Ishikawa (cell line): ENCODE measurements around the gene PLA2G2D.

Experiments
- CEBPB ChIP-seq: IDR thresholded peaks from 2 replicates; pipeline ENCODE4 v1.6.1; 2012
- EGR1 ChIP-seq: IDR thresholded peaks from 2 replicates; pipeline ENCODE4 v1.6.1; 2012
- EP300 ChIP-seq: IDR thresholded peaks from 2 replicates; pipeline ENCODE4 v1.6.1; 2012; ENCODE audit warnings: borderline replicate concordance
- FOXM1 ChIP-seq: IDR thresholded peaks from 2 replicates; pipeline ENCODE4 v1.6.1; 2012; ENCODE audit warnings: low read depth, borderline replicate concordance
- RAD21 ChIP-seq: IDR thresholded peaks from 2 replicates; pipeline ENCODE4 v1.6.1; 2012; ENCODE audit warnings: low read depth
- TAF1 ChIP-seq: IDR thresholded peaks from 2 replicates; pipeline ENCODE4 v1.6.1; 2012; ENCODE audit warnings: low read depth, mild to moderate bottlenecking
- TCF12 ChIP-seq: IDR thresholded peaks from 2 replicates; pipeline ENCODE4 v1.6.1; 2012; ENCODE audit warnings: low read depth
- TEAD4 ChIP-seq: IDR thresholded peaks from 2 replicates; pipeline ENCODE4 v1.6.1; 2012
- YY1 ChIP-seq: IDR thresholded peaks from 2 replicates; pipeline ENCODE4 v1.6.1; 2012; ENCODE audit warnings: low read depth
- TF ChIP-seq, protein P1 (sequence below): IDR thresholded peaks from 2 replicates; pipeline ENCODE4 v1.6.1; 2012; ENCODE audit warnings: low read depth, mild to moderate bottlenecking
- TF ChIP-seq, protein P2 (sequence below): IDR thresholded peaks from 2 replicates; pipeline ENCODE4 v1.6.1; 2012
- TF ChIP-seq, protein P3 (sequence below): IDR thresholded peaks from 2 replicates; pipeline ENCODE4 v1.6.1; 2012

DNA sequence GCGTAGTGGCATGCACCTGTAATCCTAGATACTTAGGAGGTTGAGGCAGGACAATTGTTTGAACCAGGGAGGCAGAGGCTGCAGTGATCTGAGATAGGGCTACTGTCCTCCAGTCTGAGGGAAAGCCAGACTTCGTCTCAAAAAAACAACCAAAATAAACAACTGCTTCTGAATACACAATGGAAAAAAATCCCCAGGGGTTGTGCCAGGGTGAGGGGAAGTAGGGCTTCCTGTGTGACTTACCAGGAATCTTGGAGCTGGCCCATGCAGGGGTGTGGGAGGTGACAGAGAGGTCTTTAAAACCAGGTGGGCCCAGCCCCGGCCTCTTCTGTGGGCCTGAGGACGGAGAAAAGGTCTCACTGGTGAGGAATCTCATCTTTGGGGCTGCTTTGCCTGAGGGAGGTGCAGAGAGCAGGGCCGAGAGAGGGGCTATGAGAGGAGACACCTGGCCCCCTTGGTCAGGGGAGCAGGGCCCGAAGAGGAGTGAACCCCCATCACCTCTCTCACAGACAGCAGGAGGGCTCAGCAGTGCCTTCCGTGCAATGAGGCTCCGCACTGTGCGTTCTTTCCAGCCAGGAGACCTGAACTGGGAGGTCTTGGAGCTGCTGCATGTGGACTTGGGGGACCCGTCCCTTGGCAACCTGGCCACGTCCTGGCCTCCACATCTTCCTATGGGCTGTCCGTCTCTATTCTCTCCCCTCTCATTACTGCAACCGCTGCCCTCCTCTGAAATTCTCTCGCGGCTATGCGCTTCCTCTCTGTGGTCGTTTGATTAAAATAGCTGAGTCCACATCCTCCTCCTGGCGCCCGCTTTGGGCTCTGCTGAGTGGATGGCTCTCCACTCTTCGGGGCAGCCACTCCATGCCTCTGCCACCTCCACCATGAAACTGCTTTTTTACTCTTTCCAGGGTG, 38.6 kb downstream of the PLA2G2D start:
- TF ChIP-seq, protein P1, sequence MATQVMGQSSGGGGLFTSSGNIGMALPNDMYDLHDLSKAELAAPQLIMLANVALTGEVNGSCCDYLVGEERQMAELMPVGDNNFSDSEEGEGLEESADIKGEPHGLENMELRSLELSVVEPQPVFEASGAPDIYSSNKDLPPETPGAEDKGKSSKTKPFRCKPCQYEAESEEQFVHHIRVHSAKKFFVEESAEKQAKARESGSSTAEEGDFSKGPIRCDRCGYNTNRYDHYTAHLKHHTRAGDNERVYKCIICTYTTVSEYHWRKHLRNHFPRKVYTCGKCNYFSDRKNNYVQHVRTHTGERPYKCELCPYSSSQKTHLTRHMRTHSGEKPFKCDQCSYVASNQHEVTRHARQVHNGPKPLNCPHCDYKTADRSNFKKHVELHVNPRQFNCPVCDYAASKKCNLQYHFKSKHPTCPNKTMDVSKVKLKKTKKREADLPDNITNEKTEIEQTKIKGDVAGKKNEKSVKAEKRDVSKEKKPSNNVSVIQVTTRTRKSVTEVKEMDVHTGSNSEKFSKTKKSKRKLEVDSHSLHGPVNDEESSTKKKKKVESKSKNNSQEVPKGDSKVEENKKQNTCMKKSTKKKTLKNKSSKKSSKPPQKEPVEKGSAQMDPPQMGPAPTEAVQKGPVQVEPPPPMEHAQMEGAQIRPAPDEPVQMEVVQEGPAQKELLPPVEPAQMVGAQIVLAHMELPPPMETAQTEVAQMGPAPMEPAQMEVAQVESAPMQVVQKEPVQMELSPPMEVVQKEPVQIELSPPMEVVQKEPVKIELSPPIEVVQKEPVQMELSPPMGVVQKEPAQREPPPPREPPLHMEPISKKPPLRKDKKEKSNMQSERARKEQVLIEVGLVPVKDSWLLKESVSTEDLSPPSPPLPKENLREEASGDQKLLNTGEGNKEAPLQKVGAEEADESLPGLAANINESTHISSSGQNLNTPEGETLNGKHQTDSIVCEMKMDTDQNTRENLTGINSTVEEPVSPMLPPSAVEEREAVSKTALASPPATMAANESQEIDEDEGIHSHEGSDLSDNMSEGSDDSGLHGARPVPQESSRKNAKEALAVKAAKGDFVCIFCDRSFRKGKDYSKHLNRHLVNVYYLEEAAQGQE = no peak
- TF ChIP-seq EGR1 (no peak), EP300 (no peak), CEBPB (no peak), TCF12 (no peak), RAD21 (no peak), TAF1 (no peak), YY1 (no peak), FOXM1 (no peak), TEAD4 (no peak)
- TF ChIP-seq, protein P2, sequence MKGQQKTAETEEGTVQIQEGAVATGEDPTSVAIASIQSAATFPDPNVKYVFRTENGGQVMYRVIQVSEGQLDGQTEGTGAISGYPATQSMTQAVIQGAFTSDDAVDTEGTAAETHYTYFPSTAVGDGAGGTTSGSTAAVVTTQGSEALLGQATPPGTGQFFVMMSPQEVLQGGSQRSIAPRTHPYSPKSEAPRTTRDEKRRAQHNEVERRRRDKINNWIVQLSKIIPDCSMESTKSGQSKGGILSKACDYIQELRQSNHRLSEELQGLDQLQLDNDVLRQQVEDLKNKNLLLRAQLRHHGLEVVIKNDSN = no peak
- TF ChIP-seq, protein P3, sequence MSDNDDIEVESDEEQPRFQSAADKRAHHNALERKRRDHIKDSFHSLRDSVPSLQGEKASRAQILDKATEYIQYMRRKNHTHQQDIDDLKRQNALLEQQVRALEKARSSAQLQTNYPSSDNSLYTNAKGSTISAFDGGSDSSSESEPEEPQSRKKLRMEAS = no peak
